HepG2 (cell line): ENCODE measurements around the gene SMYD1. TPM values are rescaled to one million over a fixed set of nuclear protein-coding genes. Genes with fewer than 3 reads are reported as not detected.
A peak's percentile ranks its signal among the peaks of the same experiment; 100 is the strongest.

Experiments used
- FOXM1 ChIP-seq: sonication (generic); formaldehyde crosslinking; IDR thresholded peaks from 2 replicates; pipeline ENCODE4 v1.5.0; 2020; ENCODE audit warnings: missing genetic modification reagents
- SIN3A ChIP-seq: IDR thresholded peaks from 2 replicates; pipeline ENCODE4 v1.6.1; 2011; ENCODE audit warnings: low read depth, mild to moderate bottlenecking, control low read depth, low read length, borderline replicate concordance
- SSRP1 ChIP-seq: IDR thresholded peaks from 2 replicates; pipeline ENCODE4 v1.6.1; 2016; ENCODE audit warnings: control low read depth
- ZBTB7B ChIP-seq: sonication (generic); formaldehyde crosslinking; IDR thresholded peaks from 2 replicates; pipeline ENCODE4 v1.4.0; 2020; ENCODE audit warnings: missing genetic modification reagents
- ZMAT3 ChIP-seq: sonication (generic); formaldehyde crosslinking; conservative IDR thresholded peaks from 2 replicates; pipeline ENCODE4 v1.7.0; 2021; ENCODE audit warnings: missing genetic modification reagents
- ZNF501 ChIP-seq: sonication (generic); formaldehyde crosslinking; IDR thresholded peaks from 2 replicates; pipeline ENCODE4 v1.5.1; 2020; ENCODE audit warnings: mild to moderate bottlenecking, moderate library complexity, missing genetic modification reagents
- ZNF530 ChIP-seq: sonication (generic); formaldehyde crosslinking; IDR thresholded peaks from 2 replicates; pipeline ENCODE4 v1.5.0; 2020; ENCODE audit warnings: low read depth, mild to moderate bottlenecking, missing genetic modification reagents
- ZNF83 ChIP-seq: sonication (generic); formaldehyde crosslinking; IDR thresholded peaks from 2 replicates; pipeline ENCODE4 v1.4.0; 2020; ENCODE audit warnings: missing genetic modification reagents, mild to moderate bottlenecking, borderline replicate concordance
- polyA plus RNA-seq, 8 experiments: library from polyadenylated mRNA; depleted of rRNA in 3 of 8; stranded (reverse) in 7 of 8; unstranded in 1 of 8; fragments of >200 nt; fragmentation: Illumina TruSeq in 4 of 8; extraction: Trizol in 4 of 8; gene quantifications; 2 replicates each; pipeline versions ENCODE4 v1.2.1 to v1.2.3, GENCODE V29; 2011 to 2016; ENCODE audit warnings: low read depth in 4 of 8, missing spikeins in 1 of 8, mixed read lengths in 1 of 8; ENCODE audit not compliant: insufficient read depth in 1 of 8
- total RNA-seq, 5 experiments: library from RNA; depleted of rRNA; stranded (reverse); fragments of >200 nt; fragmentation: Illumina TruSeq; extraction: Trizol; gene quantifications; 2 replicates each; pipeline ENCODE4 v1.2.3, GENCODE V29; 2016; ENCODE audit warnings: low read depth in 1 of 5
- TF ChIP-seq, protein P1 (sequence below): sonication (generic); formaldehyde crosslinking; IDR thresholded peaks from 2 replicates; pipeline ENCODE4 v1.4.0; 2020; ENCODE audit warnings: mild to moderate bottlenecking, missing genetic modification reagents
- TF ChIP-seq, protein P2 (sequence below): sonication (generic); formaldehyde crosslinking; IDR thresholded peaks from 2 replicates; pipeline ENCODE4 v1.5.1; 2020; ENCODE audit warnings: missing genetic modification reagents, mild to moderate bottlenecking, borderline replicate concordance
- TF ChIP-seq, protein P3 (sequence below): sonication (generic); formaldehyde crosslinking; IDR thresholded peaks from 2 replicates; pipeline ENCODE4 v1.9.0; 2022; ENCODE audit warnings: low read depth, missing genetic modification reagents

SMYD1 gene
- total and polyA plus RNA-seq, 2 of the 13 experiments (the other 11 are each of a cell fraction or from before 2014, with no cell fraction given) = not detected

DNA sequence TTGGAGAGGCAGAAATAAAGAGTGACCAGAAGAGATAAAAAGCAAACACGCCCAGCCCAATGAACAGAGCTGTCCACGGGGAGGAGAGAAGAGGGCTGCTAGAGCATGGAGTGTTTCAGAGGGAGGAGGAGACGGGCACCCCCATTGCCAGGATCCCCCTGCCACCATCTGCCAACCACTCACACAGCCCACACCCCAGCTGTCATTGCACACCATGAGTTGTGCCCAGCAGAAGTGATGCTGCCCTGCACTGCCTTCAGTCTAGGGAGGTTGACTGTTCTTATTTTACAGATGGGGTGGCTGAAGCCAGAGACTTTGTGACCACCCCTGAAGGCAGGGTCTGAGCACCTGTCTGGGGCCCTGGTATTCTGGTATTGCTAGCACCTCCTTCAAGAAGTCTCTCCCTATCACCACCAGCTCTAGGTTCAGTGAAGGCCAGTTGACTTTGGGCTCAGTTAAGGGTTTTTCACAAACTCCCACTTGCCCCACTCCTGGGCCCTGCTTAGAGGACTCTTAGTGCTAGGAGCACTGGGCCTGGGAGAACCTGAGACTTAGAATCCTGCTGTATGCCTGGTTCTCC is 57.8 kb downstream of the SMYD1 start (continued):
- no peak for TF ChIP-seq FOXM1 (CRISPR knock-in tag)
- TF ChIP-seq, protein P1, sequence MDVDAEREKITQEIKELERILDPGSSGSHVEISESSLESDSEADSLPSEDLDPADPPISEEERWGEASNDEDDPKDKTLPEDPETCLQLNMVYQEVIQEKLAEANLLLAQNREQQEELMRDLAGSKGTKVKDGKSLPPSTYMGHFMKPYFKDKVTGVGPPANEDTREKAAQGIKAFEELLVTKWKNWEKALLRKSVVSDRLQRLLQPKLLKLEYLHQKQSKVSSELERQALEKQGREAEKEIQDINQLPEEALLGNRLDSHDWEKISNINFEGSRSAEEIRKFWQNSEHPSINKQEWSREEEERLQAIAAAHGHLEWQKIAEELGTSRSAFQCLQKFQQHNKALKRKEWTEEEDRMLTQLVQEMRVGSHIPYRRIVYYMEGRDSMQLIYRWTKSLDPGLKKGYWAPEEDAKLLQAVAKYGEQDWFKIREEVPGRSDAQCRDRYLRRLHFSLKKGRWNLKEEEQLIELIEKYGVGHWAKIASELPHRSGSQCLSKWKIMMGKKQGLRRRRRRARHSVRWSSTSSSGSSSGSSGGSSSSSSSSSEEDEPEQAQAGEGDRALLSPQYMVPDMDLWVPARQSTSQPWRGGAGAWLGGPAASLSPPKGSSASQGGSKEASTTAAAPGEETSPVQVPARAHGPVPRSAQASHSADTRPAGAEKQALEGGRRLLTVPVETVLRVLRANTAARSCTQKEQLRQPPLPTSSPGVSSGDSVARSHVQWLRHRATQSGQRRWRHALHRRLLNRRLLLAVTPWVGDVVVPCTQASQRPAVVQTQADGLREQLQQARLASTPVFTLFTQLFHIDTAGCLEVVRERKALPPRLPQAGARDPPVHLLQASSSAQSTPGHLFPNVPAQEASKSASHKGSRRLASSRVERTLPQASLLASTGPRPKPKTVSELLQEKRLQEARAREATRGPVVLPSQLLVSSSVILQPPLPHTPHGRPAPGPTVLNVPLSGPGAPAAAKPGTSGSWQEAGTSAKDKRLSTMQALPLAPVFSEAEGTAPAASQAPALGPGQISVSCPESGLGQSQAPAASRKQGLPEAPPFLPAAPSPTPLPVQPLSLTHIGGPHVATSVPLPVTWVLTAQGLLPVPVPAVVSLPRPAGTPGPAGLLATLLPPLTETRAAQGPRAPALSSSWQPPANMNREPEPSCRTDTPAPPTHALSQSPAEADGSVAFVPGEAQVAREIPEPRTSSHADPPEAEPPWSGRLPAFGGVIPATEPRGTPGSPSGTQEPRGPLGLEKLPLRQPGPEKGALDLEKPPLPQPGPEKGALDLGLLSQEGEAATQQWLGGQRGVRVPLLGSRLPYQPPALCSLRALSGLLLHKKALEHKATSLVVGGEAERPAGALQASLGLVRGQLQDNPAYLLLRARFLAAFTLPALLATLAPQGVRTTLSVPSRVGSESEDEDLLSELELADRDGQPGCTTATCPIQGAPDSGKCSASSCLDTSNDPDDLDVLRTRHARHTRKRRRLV (CRISPR knock-in tag) = 0 out of 2 replicates have a peak, but pooled peaks have one; percentile 40
- TF ChIP-seq, protein P2, sequence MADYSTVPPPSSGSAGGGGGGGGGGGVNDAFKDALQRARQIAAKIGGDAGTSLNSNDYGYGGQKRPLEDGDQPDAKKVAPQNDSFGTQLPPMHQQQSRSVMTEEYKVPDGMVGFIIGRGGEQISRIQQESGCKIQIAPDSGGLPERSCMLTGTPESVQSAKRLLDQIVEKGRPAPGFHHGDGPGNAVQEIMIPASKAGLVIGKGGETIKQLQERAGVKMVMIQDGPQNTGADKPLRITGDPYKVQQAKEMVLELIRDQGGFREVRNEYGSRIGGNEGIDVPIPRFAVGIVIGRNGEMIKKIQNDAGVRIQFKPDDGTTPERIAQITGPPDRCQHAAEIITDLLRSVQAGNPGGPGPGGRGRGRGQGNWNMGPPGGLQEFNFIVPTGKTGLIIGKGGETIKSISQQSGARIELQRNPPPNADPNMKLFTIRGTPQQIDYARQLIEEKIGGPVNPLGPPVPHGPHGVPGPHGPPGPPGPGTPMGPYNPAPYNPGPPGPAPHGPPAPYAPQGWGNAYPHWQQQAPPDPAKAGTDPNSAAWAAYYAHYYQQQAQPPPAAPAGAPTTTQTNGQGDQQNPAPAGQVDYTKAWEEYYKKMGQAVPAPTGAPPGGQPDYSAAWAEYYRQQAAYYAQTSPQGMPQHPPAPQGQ (CRISPR knock-in tag) = no peak
- TF ChIP-seq ZMAT3 (CRISPR knock-in tag) = 0 out of 2 replicates have a peak, but pooled peaks have one; percentile 51
- 0 out of 2 replicates have a peak, but pooled peaks have one; percentile 4 for TF ChIP-seq ZBTB7B (CRISPR knock-in tag)
- TF ChIP-seq, protein P3, sequence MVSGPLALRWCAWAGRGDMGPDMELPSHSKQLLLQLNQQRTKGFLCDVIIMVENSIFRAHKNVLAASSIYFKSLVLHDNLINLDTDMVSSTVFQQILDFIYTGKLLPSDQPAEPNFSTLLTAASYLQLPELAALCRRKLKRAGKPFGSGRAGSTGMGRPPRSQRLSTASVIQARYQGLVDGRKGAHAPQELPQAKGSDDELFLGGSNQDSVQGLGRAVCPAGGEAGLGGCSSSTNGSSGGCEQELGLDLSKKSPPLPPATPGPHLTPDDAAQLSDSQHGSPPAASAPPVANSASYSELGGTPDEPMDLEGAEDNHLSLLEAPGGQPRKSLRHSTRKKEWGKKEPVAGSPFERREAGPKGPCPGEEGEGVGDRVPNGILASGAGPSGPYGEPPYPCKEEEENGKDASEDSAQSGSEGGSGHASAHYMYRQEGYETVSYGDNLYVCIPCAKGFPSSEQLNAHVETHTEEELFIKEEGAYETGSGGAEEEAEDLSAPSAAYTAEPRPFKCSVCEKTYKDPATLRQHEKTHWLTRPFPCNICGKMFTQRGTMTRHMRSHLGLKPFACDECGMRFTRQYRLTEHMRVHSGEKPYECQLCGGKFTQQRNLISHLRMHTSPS (CRISPR knock-in tag) = 0 out of 2 replicates have a peak, but pooled peaks have one; percentile 14
- no peak for TF ChIP-seq SIN3A
- 0 out of 2 replicates have a peak, but pooled peaks have one; percentile 56 for TF ChIP-seq ZNF530 (CRISPR knock-in tag)
- TF ChIP-seq SSRP1 = peak; percentile 10; the same call in 1 of the 2 replicates
- TF ChIP-seq ZNF501 = no peak
- peak; percentile 47; the same call in 1 of the 2 replicates for TF ChIP-seq ZNF83
